Measurements from ENCODE around the gene TAS2R1. TPM values are rescaled to one million over a fixed set of nuclear protein-coding genes. Genes with fewer than 3 reads are reported as not detected.

TAS2R1 gene, protein sequence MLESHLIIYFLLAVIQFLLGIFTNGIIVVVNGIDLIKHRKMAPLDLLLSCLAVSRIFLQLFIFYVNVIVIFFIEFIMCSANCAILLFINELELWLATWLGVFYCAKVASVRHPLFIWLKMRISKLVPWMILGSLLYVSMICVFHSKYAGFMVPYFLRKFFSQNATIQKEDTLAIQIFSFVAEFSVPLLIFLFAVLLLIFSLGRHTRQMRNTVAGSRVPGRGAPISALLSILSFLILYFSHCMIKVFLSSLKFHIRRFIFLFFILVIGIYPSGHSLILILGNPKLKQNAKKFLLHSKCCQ
- total RNA-seq, result not detected in 2 replicates

DNA sequence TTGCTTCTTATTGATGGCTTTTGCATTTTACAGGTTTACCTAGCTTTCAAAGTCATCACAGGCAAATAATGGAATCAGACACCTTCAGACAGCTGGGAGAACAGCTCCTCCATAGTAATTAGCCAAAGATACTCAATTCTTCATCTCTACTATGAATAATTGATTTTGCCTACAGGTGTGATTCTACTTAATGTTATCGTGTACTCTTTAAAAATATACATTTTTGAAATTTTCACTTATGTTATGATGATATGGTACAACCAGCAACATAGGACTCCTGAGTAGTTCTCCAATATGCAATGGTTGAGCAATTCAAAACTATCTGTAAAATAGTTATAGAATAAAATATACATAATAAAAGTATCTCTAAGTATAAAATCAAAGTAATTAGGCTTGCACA is at the start of gene TAS2R1:
TSS of gene TAS2R1 (minus strand) at position 101 of the 400 bp plus-strand sequence. CDS start 319 bp downstream, outside the sequence.

Other genes starting within 250 kb of the TAS2R1 start
- gene SEMA5A, start 84.3 kb downstream of the TAS2R1 start, total RNA-seq, result 19.6 and 38.5 TPM in 2 replicates